Measurements from ENCODE around the gene MYH2. TPM values are rescaled to one million over a fixed set of nuclear protein-coding genes. Genes with fewer than 3 reads are reported as not detected.
"Not testable (repeated sequence)": the region's sequence is repeated elsewhere in the genome, so short reads cannot be mapped to it uniquely, and the experiment has no call there.

The MYH2 gene
- total RNA-seq, 4 donors from 2014 or later, result not detected

- Histone ChIP-seq H3K27ac (no peak overlapping the region), H3K9me3 (no peaks in the 10 kb centered on the region), H3K27me3 (no peaks in the 10 kb centered on the region), H3K36me3 (no peaks in the 10 kb centered on the region), H3K4me1 (no peaks in the 10 kb centered on the region), H3K4me3 (no peak overlapping the region)
- WGBS, 2 donors, result 40 to 46% methylated on average over 5 of the region's 5 CpGs
- no peak for TF ChIP-seq POLR2A (IDR thresholded peaks at IDR 0.05)
- TF ChIP-seq CTCF (IDR thresholded peaks at IDR 0.05), result no peak
- DNase-seq, result no peak
- intact Hi-C loops (cut with DNase I), result no loop called here
Measured at GRCh38 chr17:10556301-10557005, 7.0 kb upstream of the MYH2 start.

- no peak for DNase-seq
Measured at GRCh38 chr17:10550014-10550413, 556 bp upstream of the MYH2 start.

DNA sequence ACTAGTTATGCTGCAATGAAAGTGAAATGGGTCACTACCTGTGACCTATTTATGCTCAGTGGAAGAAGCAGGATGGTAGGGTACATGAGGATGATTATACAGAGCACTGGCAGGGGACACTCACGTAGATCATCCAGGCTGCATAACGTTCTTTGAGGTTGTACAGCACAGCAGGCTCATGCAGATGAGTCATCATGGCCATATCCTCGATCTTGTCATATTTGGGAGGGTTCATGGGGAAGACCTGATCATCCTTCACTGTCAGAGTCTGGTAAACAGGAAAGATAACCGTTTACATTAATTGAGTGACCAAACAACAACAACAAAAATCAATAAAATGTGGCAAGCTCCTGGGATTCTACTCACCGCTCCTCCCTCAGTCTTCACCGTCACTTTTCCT is 2.1 kb downstream of the MYH2 start:
- H3K36me3 ChIP-seq, result no peaks in the 10 kb centered on the region
- H3K27me3 ChIP-seq, result peaks cover 0 to 4% (median 0%) of the 10 kb centered on the region in 4 donors
- intact Hi-C loops (cut with DNase I), result no loop called here
- no peak overlapping the region for H3K4me3 ChIP-seq
- no peak for TF ChIP-seq POLR2A (IDR thresholded peaks at IDR 0.05)
- no peak for TF ChIP-seq CTCF (IDR thresholded peaks at IDR 0.05)
- 60 to 69% methylated on average over 6 of the region's 6 CpGs for WGBS, 2 donors
- no peaks in the 10 kb centered on the region for H3K9me3 ChIP-seq
- DNase-seq, result no peak
- no peak overlapping the region for H3K27ac ChIP-seq
- H3K4me1 ChIP-seq, result no peaks in the 10 kb centered on the region

More at GRCh38 chr17:10550014-10550413, 556 bp upstream of the MYH2 start:
- H3K4me3 ChIP-seq, result no peak overlapping the region
- no peak for TF ChIP-seq POLR2A (IDR thresholded peaks at IDR 0.05)
- no peak for TF ChIP-seq CTCF (IDR thresholded peaks at IDR 0.05)
- WGBS, 2 donors, result 72 to 79% methylated on average over 4 of the region's 4 CpGs
- intact Hi-C loops (cut with DNase I), result no loop called here
- H3K27me3 ChIP-seq, result peaks cover 0 to 4% (median 0%) of the 10 kb centered on the region in 4 donors
- H3K9me3 ChIP-seq, result no peaks in the 10 kb centered on the region
- no peak overlapping the region for H3K27ac ChIP-seq
- H3K36me3 ChIP-seq, result no peaks in the 10 kb centered on the region
- no peaks in the 10 kb centered on the region for H3K4me1 ChIP-seq

DNA sequence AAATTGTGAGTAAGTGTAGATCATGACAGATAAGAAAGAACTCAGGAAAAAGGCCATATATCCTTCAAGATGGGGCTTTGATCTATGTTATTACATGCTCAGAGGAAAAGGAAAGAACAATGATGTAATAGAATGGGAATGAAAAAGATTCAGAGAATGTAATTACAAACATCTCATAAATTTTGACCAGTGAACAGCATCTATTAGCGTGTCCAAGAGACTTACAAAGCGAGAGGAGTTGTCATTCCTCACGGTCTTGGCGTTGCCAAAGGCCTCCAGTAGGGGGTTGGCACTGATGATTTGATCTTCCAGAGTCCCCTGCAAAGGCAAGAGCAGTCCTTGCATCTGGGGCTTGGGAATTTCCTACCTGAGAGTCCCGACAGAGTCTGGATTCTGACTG is 6.0 kb downstream of the MYH2 start:
- H3K27me3 ChIP-seq; intact Hi-C loops (cut with DNase I); H3K36me3 ChIP-seq; H3K4me3 ChIP-seq; H3K4me1 ChIP-seq; H3K27ac ChIP-seq; DNase-seq: not testable (repeated sequence)
- WGBS, 2 donors, result 57 to 61% methylated on average over 5 of the region's 5 CpGs
- H3K9me3 ChIP-seq, result peaks cover 0 to 18% (median 0%) of the 10 kb centered on the region in 3 donors

GRCh38 chr17:10541179-10541578 is 8.3 kb downstream of the MYH2 start:
- H3K9me3 ChIP-seq, result peaks cover 0 to 18% (median 0%) of the 10 kb centered on the region in 3 donors
- DNase-seq; H3K27me3 ChIP-seq; H3K4me1 ChIP-seq; intact Hi-C loops (cut with DNase I); H3K27ac ChIP-seq; H3K36me3 ChIP-seq; H3K4me3 ChIP-seq: not testable (repeated sequence)
- 84 to 89% methylated on average over 6 of the region's 6 CpGs for WGBS, 2 donors

GRCh38 chr17:10532026-10532425 is 17.4 kb downstream of the MYH2 start:
- no peaks in the 10 kb centered on the region for H3K9me3 ChIP-seq
- H3K27me3 ChIP-seq, result no peaks in the 10 kb centered on the region
- WGBS, 2 donors, result 44 to 55% methylated on average over 1 of the region's 1 CpG
- DNase-seq, result no peak
- TF ChIP-seq CTCF (IDR thresholded peaks at IDR 0.05) (no peak), POLR2A (IDR thresholded peaks at IDR 0.05) (no peak)
- H3K27ac ChIP-seq, result no peak overlapping the region
- H3K36me3 ChIP-seq, result no peaks in the 10 kb centered on the region
- intact Hi-C loops (cut with DNase I), result no loop called here
- H3K4me3 ChIP-seq, result no peak overlapping the region
- no peaks in the 10 kb centered on the region for H3K4me1 ChIP-seq

Data from esophagus squamous epithelium (tissue), 5 donors.